ENCODE measurements around the gene PRM2.
"Not testable (repeated sequence)": the region's sequence is repeated elsewhere in the genome, so short reads cannot be mapped to it uniquely, and the experiment has no call there.

The PRM2 gene

GRCh38 chr16:11307639-11308492 is 31.6 kb upstream of the PRM2 start:
- no peak for DNase-seq (ENCODE audit: low read depth in 2 of 2)

DNA sequence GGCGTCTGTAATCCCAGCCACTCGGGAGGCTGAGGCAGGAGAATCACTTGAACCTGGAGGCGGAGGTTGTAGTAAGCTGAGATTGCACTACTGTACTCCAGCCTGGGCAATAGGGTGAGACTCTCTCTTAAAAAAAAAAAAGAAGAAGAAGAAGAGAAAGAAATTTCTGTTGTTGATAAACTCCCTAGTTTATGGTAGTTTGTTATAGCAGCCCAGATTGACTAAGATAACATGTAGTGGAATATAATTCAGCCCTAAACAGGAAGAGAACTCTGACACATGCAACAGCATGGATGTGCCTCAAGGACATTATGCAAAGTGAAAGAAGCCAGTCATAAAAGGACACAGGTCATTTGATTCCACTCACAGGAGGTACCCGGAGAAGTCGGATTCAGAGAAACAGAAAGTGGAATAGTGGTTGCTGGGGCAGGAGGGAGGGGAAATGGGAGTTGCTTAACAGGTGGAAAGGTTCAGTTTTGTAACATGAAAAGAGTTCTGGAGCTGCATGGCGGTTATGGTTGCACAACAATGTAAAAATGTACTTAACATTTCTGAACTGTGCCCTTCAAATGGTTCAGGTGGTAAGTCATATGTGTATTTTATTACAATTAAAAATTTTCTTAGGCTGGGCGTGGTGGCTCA is 30.8 kb upstream of the PRM2 start:
- DNase-seq (ENCODE audit: low read depth in 2 of 2) = no peak

- no peak for DNase-seq (ENCODE audit: low read depth in 2 of 2)
Measured at GRCh38 chr16:11306381-11306780, 30.1 kb upstream of the PRM2 start.

GRCh38 chr16:11303405-11304138 is 27.3 kb upstream of the PRM2 start:
- DNase-seq (ENCODE audit: low read depth in 2 of 2) = no peak

DNA sequence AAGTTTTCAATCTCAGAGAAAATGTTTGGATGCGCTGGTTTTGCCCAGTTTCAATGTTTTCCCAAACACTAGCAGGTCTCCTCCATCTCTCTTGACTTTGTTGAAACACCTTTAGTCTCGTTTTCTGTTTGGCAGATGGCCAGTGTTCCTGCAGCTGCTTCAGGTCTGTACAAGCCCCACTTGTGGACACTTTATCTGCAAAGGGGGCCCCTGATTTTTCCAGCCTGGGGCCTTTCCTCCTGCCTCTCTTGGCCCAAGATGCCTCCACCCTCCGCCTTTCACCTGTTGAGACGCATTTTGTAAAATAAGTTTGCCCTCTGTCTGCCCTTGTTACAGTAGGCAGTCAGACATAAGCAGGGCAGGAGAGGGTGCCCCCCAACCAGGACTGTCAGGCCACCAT is 26.7 kb upstream of the PRM2 start:
- DNase-seq (ENCODE audit: low read depth in 2 of 2) = no peak

- DNase-seq (ENCODE audit: low read depth in 2 of 2) = no peak
Measured at GRCh38 chr16:11301645-11302501, 25.6 kb upstream of the PRM2 start.

GRCh38 chr16:11300560-11300892 is 24.2 kb upstream of the PRM2 start:
- DNase-seq (ENCODE audit: low read depth in 2 of 2) = no peak

- no peak for DNase-seq (ENCODE audit: low read depth in 2 of 2)
Measured at GRCh38 chr16:11299865-11300559, 23.7 kb upstream of the PRM2 start.

- not testable (repeated sequence) for DNase-seq (ENCODE audit: low read depth in 2 of 2)
Measured at GRCh38 chr16:11298950-11299547, 22.8 kb upstream of the PRM2 start.

DNA sequence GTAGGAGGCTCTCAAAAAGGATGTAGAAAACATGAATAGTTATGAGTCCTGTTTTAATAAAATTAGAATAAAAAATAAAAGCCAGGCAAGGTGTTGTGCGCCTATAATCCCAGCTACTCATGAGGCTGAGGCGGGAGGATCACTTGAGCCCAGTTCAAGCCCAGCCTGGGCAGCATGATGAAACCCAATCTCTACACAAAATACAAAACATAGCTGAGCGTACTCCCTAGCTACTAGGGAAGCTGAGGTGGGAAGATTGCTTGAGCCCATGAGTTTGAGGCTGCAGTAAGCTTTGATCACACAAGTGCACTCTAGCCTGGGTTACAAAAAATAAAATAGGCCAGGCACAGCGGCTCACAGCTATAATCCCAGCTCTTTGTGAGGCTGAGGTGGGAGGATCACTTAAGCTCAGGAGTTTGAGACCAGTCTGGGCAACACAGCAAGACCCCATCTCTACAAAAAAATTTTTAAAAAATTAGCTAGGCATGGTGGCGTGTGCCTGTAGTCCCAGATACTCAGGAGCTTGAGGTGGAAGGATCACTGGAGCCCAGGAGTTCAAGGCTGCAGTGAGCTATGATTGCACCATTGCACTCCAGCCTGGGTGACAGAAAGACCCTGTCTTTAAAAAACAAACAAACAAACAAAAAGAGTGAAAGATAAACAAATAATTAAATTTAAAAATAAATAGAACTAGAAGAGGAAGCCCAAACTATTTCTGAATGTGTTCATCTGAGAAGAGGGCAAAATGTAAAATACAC is 22.0 kb upstream of the PRM2 start:
- DNase-seq (ENCODE audit: low read depth in 2 of 2) = no peak

GRCh38 chr16:11297492-11298142 is 21.3 kb upstream of the PRM2 start:
- DNase-seq (ENCODE audit: low read depth in 2 of 2) = peak; percentile 53 to 61

DNA sequence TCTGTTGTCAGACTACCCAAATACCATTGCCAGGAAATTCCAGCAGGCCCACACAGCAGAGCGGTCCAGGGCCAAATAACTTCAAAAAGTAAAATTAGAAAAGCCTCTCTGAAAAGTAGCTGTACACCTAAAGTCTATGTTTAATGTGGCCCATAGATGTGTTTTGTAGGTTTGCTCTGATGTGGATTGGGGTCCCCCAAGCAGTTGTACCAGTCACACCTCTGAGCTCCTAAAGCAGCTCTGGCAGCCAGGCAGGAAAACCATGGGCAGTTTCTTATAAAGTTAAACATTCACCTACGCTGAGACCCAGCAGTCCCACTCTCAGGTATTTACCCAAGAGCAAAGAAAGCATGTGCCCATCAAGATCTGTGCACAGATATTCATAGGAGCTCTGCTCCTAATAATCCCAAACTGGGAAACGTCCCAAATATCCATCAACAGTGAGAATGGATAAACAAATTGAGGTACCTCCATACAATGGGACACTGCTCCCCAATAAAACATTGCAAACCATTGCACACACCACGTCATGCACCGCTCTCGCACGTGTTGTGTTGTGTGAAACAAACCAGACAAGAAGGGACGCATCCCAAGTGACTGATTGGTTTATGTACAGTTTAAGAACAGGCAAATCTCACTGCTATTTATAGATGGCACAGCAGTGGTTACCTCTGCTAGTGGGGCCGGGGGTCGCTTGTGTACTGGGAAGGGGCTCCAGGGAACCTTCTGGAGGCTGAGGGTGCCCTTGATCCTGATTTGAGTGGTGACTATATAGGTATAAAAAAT is 20.6 kb upstream of the PRM2 start:
- DNase-seq (ENCODE audit: low read depth in 2 of 2) = no peak

- no peak for DNase-seq (ENCODE audit: low read depth in 2 of 2)
Measured at GRCh38 chr16:11296351-11296705, 20.0 kb upstream of the PRM2 start.

DNA sequence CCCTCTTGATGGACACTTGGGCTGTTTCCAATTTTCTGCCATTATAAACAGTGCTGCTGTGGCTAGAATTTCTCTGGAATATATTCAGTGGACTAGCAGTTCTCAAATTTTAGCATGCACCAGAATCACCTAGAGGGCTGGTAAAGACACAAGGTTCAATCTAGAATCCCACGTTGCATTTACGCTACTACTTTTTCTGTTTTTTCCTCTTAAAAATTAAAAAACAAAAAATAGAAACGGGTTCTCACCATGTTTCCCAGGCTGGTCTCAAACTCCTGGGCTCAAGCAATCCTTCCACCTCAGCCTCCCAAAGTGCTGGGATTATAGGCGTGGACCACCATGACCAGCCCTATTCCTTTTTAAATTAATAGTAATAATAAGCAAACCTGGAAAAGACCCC is 19.4 kb upstream of the PRM2 start:
- no peak for DNase-seq (ENCODE audit: low read depth in 2 of 2)

DNA sequence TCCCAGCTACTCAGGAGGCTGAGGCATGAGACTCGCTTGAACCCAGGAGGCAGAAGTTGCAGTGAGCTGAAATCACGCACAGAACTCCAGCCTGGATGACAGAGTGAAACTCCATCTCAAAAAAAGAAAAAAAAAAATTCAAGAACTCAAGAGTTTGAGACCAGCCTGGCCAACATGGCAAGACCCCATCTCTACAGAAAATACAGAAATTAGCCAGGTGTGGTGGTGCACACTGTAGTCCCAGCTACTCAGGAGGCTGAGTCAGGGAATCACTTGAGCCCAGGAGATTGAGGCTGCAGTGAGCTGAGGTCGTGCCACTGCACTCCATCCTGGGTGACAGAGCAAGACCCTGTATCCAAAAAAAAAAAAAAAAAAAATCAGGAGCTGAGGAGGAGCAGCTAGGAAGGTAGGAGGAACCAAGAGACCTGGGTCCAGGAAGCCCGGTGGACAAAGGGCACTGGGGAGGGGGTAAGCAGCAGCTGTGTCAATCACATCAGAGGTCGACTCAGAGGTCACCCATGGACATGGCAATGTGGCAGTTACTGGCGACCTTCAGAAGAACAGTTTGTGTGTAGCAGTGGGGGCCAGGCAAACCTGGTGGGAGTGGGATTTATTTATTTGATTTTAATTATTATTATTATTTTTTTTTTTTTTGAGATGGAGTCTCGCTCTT is 15.9 kb upstream of the PRM2 start:
- no peak for DNase-seq (ENCODE audit: low read depth in 2 of 2)

GRCh38 chr16:11291091-11291703 is 14.9 kb upstream of the PRM2 start:
- DNase-seq (ENCODE audit: low read depth in 2 of 2) = no peak

DNA sequence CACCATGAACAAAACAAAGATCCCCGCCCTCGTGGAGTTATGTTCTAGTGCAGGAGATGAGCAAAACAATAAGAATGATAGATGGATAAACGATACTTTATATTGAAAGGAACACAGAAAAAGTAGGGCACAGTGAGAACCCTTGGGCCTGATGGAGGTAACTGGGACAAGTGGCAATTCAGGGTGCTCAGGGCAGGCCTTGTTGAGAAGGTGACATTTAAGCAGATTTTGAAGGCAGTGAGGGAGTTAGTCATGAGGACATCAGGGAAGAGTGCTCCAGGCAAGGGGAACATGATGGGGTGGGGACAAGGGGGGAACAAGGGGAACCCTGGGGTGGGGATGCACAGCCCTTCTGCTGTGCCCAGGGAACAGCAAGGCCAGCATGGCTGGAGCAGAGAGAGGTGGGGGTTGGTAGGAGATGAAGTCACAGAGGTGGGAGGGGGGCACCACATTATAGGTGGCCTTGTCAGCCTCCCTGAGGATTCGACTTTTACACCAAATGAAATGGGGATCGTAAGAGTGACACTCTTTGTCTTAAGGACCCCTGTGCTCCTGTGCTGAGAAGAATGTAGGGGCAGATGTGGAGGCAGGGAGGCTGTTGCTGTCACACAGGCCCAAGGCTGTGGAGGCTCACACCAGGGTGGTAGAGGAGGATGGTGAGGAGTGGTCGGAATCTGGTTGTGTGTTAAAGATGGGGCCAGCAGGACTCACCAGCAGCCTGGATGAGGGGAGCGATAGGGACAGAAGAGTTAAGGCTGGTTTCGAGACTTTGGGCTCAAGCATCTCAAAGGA is 14.0 kb upstream of the PRM2 start:
- DNase-seq (ENCODE audit: low read depth in 2 of 2) = no peak

All from stimulated activated CD8-positive, alpha-beta memory T cell treated with anti-CD3 and anti-CD28 coated beads, Interleukin-7, amount 100 ng/mL, for 4 hours (primary cell).